Keratinocyte (primary cell): ENCODE results near the gene TRIM14. TPM values are rescaled to one million over a fixed set of nuclear protein-coding genes. Genes with fewer than 3 reads are reported as not detected.

ENCODE experiments used
- DNase-seq: peaks from one replicate; pipeline ENCODE4 v3.0.0-alpha.2; 2011; ENCODE audit warnings: low read depth, missing footprints, low spot score
- FAIRE-seq: peaks from 2 replicates; lab custom pipeline; 2011; peaks lifted over from hg19 to GRCh38; lab: Jason Lieb, UNC
- H2AFZ ChIP-seq: 2 replicates; pipeline ENCODE4 v1.6.0; 2012; ENCODE audit warnings: low read length, control low read depth, inconsistent platforms; ENCODE audit not compliant: control insufficient read depth
- H3K27ac ChIP-seq: 2 replicates; pipeline ENCODE4 v1.5.1; 2011; ENCODE audit warnings: low read length; ENCODE audit not compliant: control insufficient read depth, insufficient read depth
- H3K27me3 ChIP-seq: 3 replicates; pipeline ENCODE4 v1.6.0; 2011; ENCODE audit warnings: low read length; ENCODE audit not compliant: control insufficient read depth, insufficient read depth; ENCODE audit errors: extremely low read depth
- H3K36me3 ChIP-seq, 2 experiments: 2 replicates in 1 of 2; 3 replicates in 1 of 2; pipeline ENCODE4 v1.5.1; 2011; ENCODE audit warnings: low read length in 2 of 2, mild to moderate bottlenecking in 1 of 2; ENCODE audit not compliant: control insufficient read depth in 2 of 2, insufficient read depth in 2 of 2; ENCODE audit errors: extremely low read depth in 1 of 2
- H3K4me1 ChIP-seq: 3 replicates; pipeline ENCODE4 v1.5.1; 2011; ENCODE audit warnings: low read length; ENCODE audit not compliant: control insufficient read depth, insufficient read depth; ENCODE audit errors: extremely low read depth
- H3K4me2 ChIP-seq: 3 replicates; pipeline ENCODE4 v1.6.0; 2011; ENCODE audit warnings: low read depth, low read length; ENCODE audit not compliant: control insufficient read depth, insufficient read depth; ENCODE audit errors: extremely low read depth
- H3K4me3 ChIP-seq, 3 experiments: fragments of 200-600 bp in 1 of 3; sonication (generic) in 1 of 3; 2 replicates in 2 of 3; 3 replicates in 1 of 3; pipeline ENCODE4 v1.5.1; 2011 to 2016; ENCODE audit warnings: low read length in 3 of 3, mild to moderate bottlenecking in 3 of 3, control low read depth in 2 of 3, inconsistent platforms in 1 of 3, low read depth in 1 of 3, mixed read lengths in 1 of 3, mixed run types in 1 of 3, moderate library complexity in 1 of 3; ENCODE audit not compliant: control insufficient read depth in 2 of 3, insufficient read depth in 2 of 3; ENCODE audit errors: extremely low read depth in 1 of 3
- H3K79me2 ChIP-seq: 2 replicates; pipeline ENCODE4 v1.6.0; 2012; ENCODE audit warnings: low read length; ENCODE audit not compliant: control insufficient read depth, insufficient read depth
- H3K9ac ChIP-seq: 3 replicates; pipeline ENCODE4 v1.6.0; 2011; ENCODE audit warnings: low read length; ENCODE audit not compliant: control insufficient read depth, insufficient read depth; ENCODE audit errors: extremely low read depth
- H3K9me1 ChIP-seq: 3 replicates; pipeline ENCODE4 v1.6.0; 2011; ENCODE audit warnings: low read length; ENCODE audit not compliant: control insufficient read depth, insufficient read depth; ENCODE audit errors: extremely low read depth
- H3K9me3 ChIP-seq: 2 replicates; pipeline ENCODE4 v1.5.1; 2012; ENCODE audit warnings: low read depth, low read length; ENCODE audit not compliant: control insufficient read depth
- H4K20me1 ChIP-seq: 3 replicates; pipeline ENCODE4 v1.6.0; 2011; ENCODE audit warnings: low read length; ENCODE audit not compliant: control insufficient read depth, insufficient read depth; ENCODE audit errors: extremely low read depth
- EZH2 ChIP-seq: IDR thresholded peaks from one replicate; pipeline ENCODE4 v1.6.1; 2012; ENCODE audit warnings: inconsistent platforms, mild to moderate bottlenecking, low read length, moderate library complexity
- dilution Hi-C: fragments of 300-500 bp; cut with MboI; formaldehyde crosslinking; loops from one replicate; pipeline ENCODE4 v1.7.0; 2020; ENCODE audit warnings: low sequenced_read_pairs; ENCODE audit not compliant: extremely low pct_ligation_motif_present
- polyA plus RNA-seq, 5 experiments: library from polyadenylated mRNA; depleted of rRNA in 3 of 5; stranded (reverse) in 3 of 5; stranded (forward) in 1 of 5; unstranded in 1 of 5; fragments of >200 nt; gene quantifications; 1 replicate in 1 of 5; 2 replicates in 3 of 5; 3 replicates in 1 of 5; pipeline versions ENCODE4 v1.2.1 to v1.2.3, GENCODE V29; 2011 to 2012; ENCODE audit warnings: missing spikeins in 2 of 5, low read depth in 1 of 5, low replicate concordance in 1 of 5
- TF ChIP-seq, protein P1 (sequence below), 3 experiments: IDR thresholded peaks in 1 of 3; conservative IDR thresholded peaks in 1 of 3; optimal IDR thresholded peaks in 1 of 3; 2 replicates in 2 of 3; 3 replicates in 1 of 3; pipeline versions ENCODE3 to v1.5.1; 2011; ENCODE audit warnings: low read length in 3 of 3, mild to moderate bottlenecking in 3 of 3, moderate library complexity in 2 of 3, control low read depth in 1 of 3, inconsistent platforms in 1 of 3; ENCODE audit not compliant: insufficient read depth in 2 of 3; ENCODE audit errors: extremely low read depth in 1 of 3

Gene TRIM14
- polyA plus RNA-seq, 1 donor (not counting 4 experiments of a cell fraction or from before 2014, with no cell fraction given): 22.1 TPM

DNA sequence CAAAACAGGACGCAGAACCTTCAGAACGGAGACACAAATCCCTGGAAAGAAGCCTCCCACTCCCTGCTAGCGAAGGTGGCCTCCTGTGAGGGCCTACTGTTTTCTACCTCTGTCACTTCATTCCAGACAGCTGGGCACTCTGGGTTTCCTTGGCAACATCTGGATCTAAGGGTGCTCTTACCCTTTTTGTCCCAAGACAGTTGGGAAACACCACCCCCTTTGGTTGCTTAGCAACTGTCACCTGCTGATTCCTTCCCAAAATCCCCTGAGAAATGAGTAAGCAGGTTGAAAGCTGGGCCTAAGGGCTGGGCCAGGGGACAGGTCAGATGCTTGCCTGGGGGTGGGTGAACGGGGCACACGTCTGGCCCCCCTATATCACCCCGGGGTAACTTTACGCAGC, 33.1 kb downstream of the TRIM14 start:
- H3K36me3 ChIP-seq: peaks cover 16 to 35% of the 10 kb centered on the region in 2 experiments
- H2AFZ ChIP-seq: no peak overlapping the region
- no peak overlapping the region for H3K4me3 ChIP-seq
- dilution Hi-C loops: no loop called here
- no peak overlapping the region for H3K9ac ChIP-seq
- H3K4me2 ChIP-seq: no peak overlapping the region
- H4K20me1 ChIP-seq: peaks cover 2% of the 10 kb centered on the region
- H3K27me3 ChIP-seq: no peaks in the 10 kb centered on the region
- DNase-seq (no peak), FAIRE-seq (no peak)
- no peak for TF ChIP-seq EZH2
- no peaks in the 10 kb centered on the region for H3K9me3 ChIP-seq
- H3K79me2 ChIP-seq: no peaks in the 10 kb centered on the region
- H3K4me1 ChIP-seq: peaks cover 11% of the 10 kb centered on the region
- no peak overlapping the region for H3K27ac ChIP-seq
- no peaks in the 10 kb centered on the region for H3K9me1 ChIP-seq

DNA sequence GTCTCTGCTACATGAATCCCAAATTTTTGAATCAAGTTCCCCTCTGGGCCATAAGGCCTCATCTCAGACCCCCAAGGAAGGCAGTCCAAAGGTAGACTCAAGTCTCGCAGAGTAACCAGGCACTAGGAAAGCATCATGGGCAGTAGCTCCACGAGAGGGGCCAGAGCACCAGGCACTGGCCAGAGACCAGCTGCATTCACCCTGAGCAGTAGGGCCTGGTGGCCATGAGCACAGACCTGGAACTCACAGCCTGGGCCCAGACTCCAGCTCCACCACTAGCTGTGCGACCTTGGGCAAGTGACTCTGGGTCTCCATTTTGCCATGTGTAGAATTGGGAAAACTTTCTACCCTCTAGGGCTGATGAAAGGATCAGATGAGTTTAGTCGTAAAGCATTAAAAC, 34.0 kb downstream of the TRIM14 start:
- Histone ChIP-seq H3K9ac (no peak overlapping the region), H3K27ac (no peak overlapping the region), H3K4me1 (peaks cover 11% of the 10 kb centered on the region), H3K27me3 (no peaks in the 10 kb centered on the region), H4K20me1 (peaks cover 2% of the 10 kb centered on the region), H3K9me1 (no peaks in the 10 kb centered on the region), H3K4me2 (no peak overlapping the region), H3K36me3 (peaks cover 18 to 37% of the 10 kb centered on the region in 2 experiments), H3K9me3 (no peaks in the 10 kb centered on the region), H3K4me3 (no peak overlapping the region), H2AFZ (no peak overlapping the region), H3K79me2 (no peaks in the 10 kb centered on the region)
- FAIRE-seq (no peak), DNase-seq (no peak)
- dilution Hi-C loops: no loop called here
- TF ChIP-seq, protein P1, sequence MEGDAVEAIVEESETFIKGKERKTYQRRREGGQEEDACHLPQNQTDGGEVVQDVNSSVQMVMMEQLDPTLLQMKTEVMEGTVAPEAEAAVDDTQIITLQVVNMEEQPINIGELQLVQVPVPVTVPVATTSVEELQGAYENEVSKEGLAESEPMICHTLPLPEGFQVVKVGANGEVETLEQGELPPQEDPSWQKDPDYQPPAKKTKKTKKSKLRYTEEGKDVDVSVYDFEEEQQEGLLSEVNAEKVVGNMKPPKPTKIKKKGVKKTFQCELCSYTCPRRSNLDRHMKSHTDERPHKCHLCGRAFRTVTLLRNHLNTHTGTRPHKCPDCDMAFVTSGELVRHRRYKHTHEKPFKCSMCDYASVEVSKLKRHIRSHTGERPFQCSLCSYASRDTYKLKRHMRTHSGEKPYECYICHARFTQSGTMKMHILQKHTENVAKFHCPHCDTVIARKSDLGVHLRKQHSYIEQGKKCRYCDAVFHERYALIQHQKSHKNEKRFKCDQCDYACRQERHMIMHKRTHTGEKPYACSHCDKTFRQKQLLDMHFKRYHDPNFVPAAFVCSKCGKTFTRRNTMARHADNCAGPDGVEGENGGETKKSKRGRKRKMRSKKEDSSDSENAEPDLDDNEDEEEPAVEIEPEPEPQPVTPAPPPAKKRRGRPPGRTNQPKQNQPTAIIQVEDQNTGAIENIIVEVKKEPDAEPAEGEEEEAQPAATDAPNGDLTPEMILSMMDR (optimal IDR thresholded peaks at IDR 0.05 in 1 of 3, IDR thresholded peaks at IDR 0.05 in 1 of 3, conservative IDR thresholded peaks at IDR 0.05 in 1 of 3; ENCODE audit: extremely low read depth in 1 of 3, insufficient read depth in 2 of 3, low read length in 3 of 3): no peak
- TF ChIP-seq EZH2: no peak

DNA sequence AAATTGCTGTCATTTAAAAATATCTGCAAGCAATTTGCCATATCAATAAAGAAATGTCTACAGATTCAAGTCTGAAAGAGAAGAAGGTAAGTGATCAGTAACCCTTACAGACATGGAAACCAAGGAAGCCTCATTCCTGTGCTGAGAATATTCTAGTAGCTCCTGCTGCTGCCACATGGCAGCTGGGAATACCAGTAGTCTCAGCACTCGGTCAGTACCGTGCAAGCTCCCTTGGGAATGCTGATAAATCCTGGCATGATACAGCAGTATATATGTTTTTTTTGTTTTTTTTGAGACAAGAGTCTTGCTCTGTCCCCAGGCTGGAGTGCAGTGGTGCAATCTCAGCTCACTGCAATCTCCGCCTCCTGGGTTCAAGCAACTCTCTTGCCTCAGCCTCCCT, 34.6 kb downstream of the TRIM14 start:
- Histone ChIP-seq H3K9me1 (no peaks in the 10 kb centered on the region), H3K9me3 (no peaks in the 10 kb centered on the region), H3K4me3 (no peak overlapping the region), H4K20me1 (peaks cover 2% of the 10 kb centered on the region), H3K36me3 (peaks cover 18 to 40% of the 10 kb centered on the region in 2 experiments), H3K27ac (no peak overlapping the region), H3K9ac (no peak overlapping the region), H3K4me1 (peaks cover 11% of the 10 kb centered on the region), H3K79me2 (no peaks in the 10 kb centered on the region), H3K27me3 (no peaks in the 10 kb centered on the region), H2AFZ (no peak overlapping the region), H3K4me2 (no peak overlapping the region)
- TF ChIP-seq, protein P1 (optimal IDR thresholded peaks at IDR 0.05 in 1 of 3, IDR thresholded peaks at IDR 0.05 in 1 of 3, conservative IDR thresholded peaks at IDR 0.05 in 1 of 3; ENCODE audit: extremely low read depth in 1 of 3, insufficient read depth in 2 of 3, low read length in 3 of 3): no peak
- DNase-seq: no peak
- no peak for FAIRE-seq
- dilution Hi-C loops: no loop called here
